ENCODE measurements around the gene KCNE4. TPM values are rescaled to one million over a fixed set of nuclear protein-coding genes. Genes with fewer than 3 reads are reported as not detected.
A peak's percentile ranks its signal among the peaks of the same experiment; 100 is the strongest.

The KCNE4 gene
- polyA plus RNA-seq, 1 of the 3 experiments (the other 2 are of a cell fraction), result 0.20 TPM

DNA sequence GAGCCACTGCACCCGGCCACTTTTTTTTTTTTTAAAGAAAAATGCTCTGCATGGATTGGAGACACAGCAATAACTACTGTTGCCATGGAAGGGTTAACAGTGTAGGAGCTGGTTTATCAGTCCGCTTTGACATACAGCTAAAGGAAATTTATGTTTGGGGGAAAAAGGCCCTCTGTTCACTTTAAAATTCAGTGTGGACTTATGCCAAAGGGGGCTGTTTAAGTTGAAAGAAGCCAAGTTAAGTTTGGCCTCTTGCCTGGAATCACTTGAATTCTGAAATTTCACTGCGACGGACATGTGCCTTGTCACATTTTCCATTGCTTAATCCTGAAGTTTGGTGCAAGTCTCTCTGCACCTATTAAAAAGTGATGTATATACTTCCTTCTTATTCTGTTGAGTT is 3.1 kb downstream of the KCNE4 start (continued):
- TF ChIP-seq CHD2 (IDR thresholded peaks at IDR 0.05; ENCODE audit: low read length, partially characterized antibody), result no peak
- TF ChIP-seq POLR2AphosphoS5 (IDR thresholded peaks at IDR 0.05; ENCODE audit: low read depth, low read length), result no peak
- TF ChIP-seq, protein P1, sequence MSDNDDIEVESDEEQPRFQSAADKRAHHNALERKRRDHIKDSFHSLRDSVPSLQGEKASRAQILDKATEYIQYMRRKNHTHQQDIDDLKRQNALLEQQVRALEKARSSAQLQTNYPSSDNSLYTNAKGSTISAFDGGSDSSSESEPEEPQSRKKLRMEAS (IDR thresholded peaks at IDR 0.05; ENCODE audit: low read depth), result peak; percentile 70; the same call in 1 of the 2 replicates
- no peak for TF ChIP-seq FOXJ3 (CRISPR knock-in tag; IDR thresholded peaks at IDR 0.05)
- TF ChIP-seq YY1 (IDR thresholded peaks at IDR 0.05; ENCODE audit: low read depth), result no peak

DNA sequence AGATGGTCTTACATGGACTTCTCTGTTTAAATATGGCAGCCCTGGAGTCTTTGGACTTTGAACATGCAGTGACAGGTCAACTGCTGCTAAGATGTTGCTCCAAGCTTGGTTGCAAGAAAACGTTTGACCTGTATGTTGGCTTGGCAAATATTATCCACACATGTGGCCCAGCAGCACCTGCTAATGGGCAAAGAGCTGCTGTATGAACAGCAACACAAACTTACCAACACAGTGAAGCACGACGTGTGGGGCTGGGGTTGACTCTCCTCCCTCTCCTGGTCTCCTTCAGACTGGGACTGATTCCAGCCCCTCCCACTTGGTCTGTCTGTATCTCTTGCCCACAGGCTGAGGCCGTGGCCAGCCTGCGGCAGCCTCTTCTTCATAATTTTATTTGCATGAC is 3.8 kb downstream of the KCNE4 start:
- Histone ChIP-seq H2AFZ (ENCODE audit: low read depth) (no peak overlapping the region), H3K27ac (ENCODE audit: low read depth in 2 of 2, low read length in 1 of 2) (peak overlapping the region; percentile 87), H3K27me3 (ENCODE audit: insufficient read depth) (no peaks in the 10 kb centered on the region), H3K4me3 (ENCODE audit: low read depth in 2 of 2, low read length in 1 of 2) (no peak overlapping the region), H3K4me2 (peak overlapping the region; percentile 2; the same call in 1 of the 2 replicates), H4K20me1 (ENCODE audit: insufficient read depth) (no peaks in the 10 kb centered on the region), H3F3A (replicated peaks; ENCODE audit: insufficient read depth) (peaks cover 24% of the 10 kb centered on the region), H3K36me3 (replicated peaks in 1 of 2; ENCODE audit: control insufficient read depth in 1 of 2, insufficient read depth in 2 of 2, low read length in 1 of 2) (no peaks in the 10 kb centered on the region), H3K4me1 (ENCODE audit: control insufficient read depth in 1 of 2, insufficient read depth in 2 of 2, low read depth in 1 of 2, low read length in 1 of 2) (peaks cover 24 to 44% of the 10 kb centered on the region in 2 experiments), H3K9me3 (no peaks in the 10 kb centered on the region), H3K9me2 (no peaks in the 10 kb centered on the region), H3K79me2 (ENCODE audit: insufficient read depth) (no peaks in the 10 kb centered on the region), H3K9ac (peak overlapping the region; percentile 8; the same call in 1 of the 2 replicates)
- ChIA-PET POLR2A (no interaction called here), CTCF (interaction anchor here (0.7 kb wide), 1 partner anchor 26 kb away, joined by 3 read pairs; no protein-coding TSS in a partner anchor)
- no peak for DNase-seq
- TF ChIP-seq POLR2AphosphoS5 (IDR thresholded peaks at IDR 0.05; ENCODE audit: low read depth, low read length) (no peak), SIN3A (IDR thresholded peaks at IDR 0.05; ENCODE audit: borderline replicate concordance, low read depth, low read length) (no peak), GABPA (IDR thresholded peaks at IDR 0.05; ENCODE audit: low read depth) (no peak), FOSL2 (IDR thresholded peaks at IDR 0.05; ENCODE audit: borderline replicate concordance, low read depth) (no peak), TEAD4 (IDR thresholded peaks at IDR 0.05; ENCODE audit: borderline replicate concordance, insufficient read depth) (no peak), FOXM1 (IDR thresholded peaks at IDR 0.05; ENCODE audit: low read depth) (no peak), FOXJ3 (CRISPR knock-in tag; IDR thresholded peaks at IDR 0.05) (no peak), YY1 (IDR thresholded peaks at IDR 0.05; ENCODE audit: low read depth) (no peak), RAD21 (IDR thresholded peaks at IDR 0.05; ENCODE audit: low read length) (no peak), RXRA (IDR thresholded peaks at IDR 0.05; ENCODE audit: borderline replicate concordance, low read depth) (no peak), NRF1 (IDR thresholded peaks at IDR 0.05; ENCODE audit: low read depth, low read length) (no peak), MEF2A (IDR thresholded peaks at IDR 0.05; ENCODE audit: borderline replicate concordance, low read depth) (no peak)
- TF ChIP-seq, protein P2, sequence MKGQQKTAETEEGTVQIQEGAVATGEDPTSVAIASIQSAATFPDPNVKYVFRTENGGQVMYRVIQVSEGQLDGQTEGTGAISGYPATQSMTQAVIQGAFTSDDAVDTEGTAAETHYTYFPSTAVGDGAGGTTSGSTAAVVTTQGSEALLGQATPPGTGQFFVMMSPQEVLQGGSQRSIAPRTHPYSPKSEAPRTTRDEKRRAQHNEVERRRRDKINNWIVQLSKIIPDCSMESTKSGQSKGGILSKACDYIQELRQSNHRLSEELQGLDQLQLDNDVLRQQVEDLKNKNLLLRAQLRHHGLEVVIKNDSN (IDR thresholded peaks at IDR 0.05; ENCODE audit: borderline replicate concordance, low read depth), result no peak
- TF ChIP-seq, protein P3, sequence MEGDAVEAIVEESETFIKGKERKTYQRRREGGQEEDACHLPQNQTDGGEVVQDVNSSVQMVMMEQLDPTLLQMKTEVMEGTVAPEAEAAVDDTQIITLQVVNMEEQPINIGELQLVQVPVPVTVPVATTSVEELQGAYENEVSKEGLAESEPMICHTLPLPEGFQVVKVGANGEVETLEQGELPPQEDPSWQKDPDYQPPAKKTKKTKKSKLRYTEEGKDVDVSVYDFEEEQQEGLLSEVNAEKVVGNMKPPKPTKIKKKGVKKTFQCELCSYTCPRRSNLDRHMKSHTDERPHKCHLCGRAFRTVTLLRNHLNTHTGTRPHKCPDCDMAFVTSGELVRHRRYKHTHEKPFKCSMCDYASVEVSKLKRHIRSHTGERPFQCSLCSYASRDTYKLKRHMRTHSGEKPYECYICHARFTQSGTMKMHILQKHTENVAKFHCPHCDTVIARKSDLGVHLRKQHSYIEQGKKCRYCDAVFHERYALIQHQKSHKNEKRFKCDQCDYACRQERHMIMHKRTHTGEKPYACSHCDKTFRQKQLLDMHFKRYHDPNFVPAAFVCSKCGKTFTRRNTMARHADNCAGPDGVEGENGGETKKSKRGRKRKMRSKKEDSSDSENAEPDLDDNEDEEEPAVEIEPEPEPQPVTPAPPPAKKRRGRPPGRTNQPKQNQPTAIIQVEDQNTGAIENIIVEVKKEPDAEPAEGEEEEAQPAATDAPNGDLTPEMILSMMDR (IDR thresholded peaks at IDR 0.05), result no peak
- WGBS (ENCODE audit: low lambda C conversion rate), result 44% methylated on average over 5 of the region's 5 CpGs

All from SK-N-SH (cell line).